K562 (cell line): ENCODE data around the gene CENPP. TPM values are rescaled to one million over a fixed set of nuclear protein-coding genes. Genes with fewer than 3 reads are reported as not detected.

Experiments used
- ATAC-seq: fragments of 200-7000 bp; cut with Tn5 transposase; 3 replicates; pipeline ENCODE4 v1.9.1; 2020; ENCODE audit warnings: moderate library complexity
- BruUV-seq: library from RNA; stranded (reverse); fragments of 400-500 nt; replicated peaks from 2 replicates; lab custom pipeline; 2021; lab: Mats Ljungman, UMichigan
- CTCF ChIA-PET: fragments of 300-600 bp; formaldehyde crosslinking; extraction: SDS; loops from one replicate; lab custom pipeline; 2021; ENCODE audit warnings: low intra/inter-chr PET ratio; lab: Yijun Ruan, JAX
- POLR2A ChIA-PET: fragments of 300-600, 350-650 bp; sonication (Branson Sonifier 250); formaldehyde crosslinking; extraction: SDS; loops from one replicate; lab custom pipeline; 2021; ENCODE audit warnings: antibody characterized with exemption, inconsistent platforms; lab: Yijun Ruan, JAX
- DNase-seq, 4 experiments: peaks; one replicate each; pipeline versions ENCODE4 v3.0.0 to v3.0.0-alpha.2; 2011 to 2018; ENCODE audit warnings: low spot score in 3 of 4, mixed read lengths in 3 of 4; ENCODE audit errors: extremely low read depth in 1 of 4
- FAIRE-seq: peaks from 2 replicates; lab custom pipeline; 2011; peaks lifted over from hg19 to GRCh38; lab: Jason Lieb, UNC
- H2AFZ ChIP-seq: 2 replicates; pipeline ENCODE4 v1.6.0; 2011; ENCODE audit warnings: low read depth, low read length, control low read depth, inconsistent platforms
- H3K27ac ChIP-seq: fragments of 200-600 bp; 3 replicates; pipeline ENCODE4 v1.8.0; 2011; ENCODE audit warnings: low read depth, mild to moderate bottlenecking, control low read depth, inconsistent platforms, low read length, moderate library complexity, mixed read lengths; ENCODE audit errors: extremely low read depth
- H3K27me3 ChIP-seq, 2 experiments: fragments of 300-600 bp in 1 of 2; 2 replicates in 1 of 2; 3 replicates in 1 of 2; pipeline versions ENCODE4 v1.6.0 to v1.8.0; 2011; ENCODE audit warnings: inconsistent platforms in 2 of 2, low read length in 2 of 2, mild to moderate bottlenecking in 1 of 2, mixed read lengths in 1 of 2, moderate library complexity in 1 of 2; ENCODE audit not compliant: control insufficient read depth in 2 of 2, insufficient read depth in 2 of 2
- H3K36me3 ChIP-seq: fragments of 300-600 bp; 3 replicates; pipeline ENCODE4 v1.8.0; 2011; ENCODE audit warnings: mild to moderate bottlenecking, low read length, inconsistent platforms; ENCODE audit not compliant: control insufficient read depth, insufficient read depth
- H3K4me1 ChIP-seq, 2 experiments: fragments of 200-600 bp in 1 of 2; replicated peaks in 1 of 2; 2 replicates in 1 of 2; 3 replicates in 1 of 2; pipeline versions ENCODE4 v1.5.1 to v1.8.0; 2011; ENCODE audit warnings: inconsistent platforms in 2 of 2, low read length in 2 of 2, mild to moderate bottlenecking in 1 of 2, mixed read lengths in 1 of 2, moderate library complexity in 1 of 2; ENCODE audit not compliant: control insufficient read depth in 2 of 2, insufficient read depth in 2 of 2
- H3K4me2 ChIP-seq: 2 replicates; pipeline ENCODE4 v1.6.1; 2011; ENCODE audit warnings: low read length, control low read depth, inconsistent platforms, mixed read lengths; ENCODE audit not compliant: insufficient read depth
- H3K4me3 ChIP-seq: fragments of 200-600 bp; sonication (generic), shearing (Covaris generic); 2 replicates; pipeline ENCODE4 v1.5.1; 2016; ENCODE audit warnings: control low read depth, inconsistent platforms
- H3K79me2 ChIP-seq: fragments of 200-600 bp; 3 replicates; pipeline ENCODE4 v1.8.0; 2011; ENCODE audit warnings: low read length, inconsistent platforms; ENCODE audit not compliant: control insufficient read depth, insufficient read depth
- H3K9ac ChIP-seq, 2 experiments: 2 replicates each; pipeline versions ENCODE4 v1.6.0 to v1.6.1; 2011; ENCODE audit warnings: low read depth in 2 of 2, low read length in 2 of 2, control low read depth in 1 of 2, inconsistent platforms in 1 of 2, mild to moderate bottlenecking in 1 of 2, mixed read lengths in 1 of 2; ENCODE audit not compliant: insufficient read depth in 1 of 2
- H3K9me1 ChIP-seq: one replicate; pipeline ENCODE4 v1.6.0; 2011; ENCODE audit warnings: inconsistent platforms, mild to moderate bottlenecking, low read length, moderate library complexity; ENCODE audit not compliant: control insufficient read depth, insufficient read depth
- H3K9me3 ChIP-seq: replicated peaks from 2 replicates; pipeline ENCODE4 v1.5.1; 2011; ENCODE audit warnings: low read depth, low read length, inconsistent platforms; ENCODE audit not compliant: control insufficient read depth, insufficient read depth
- H4K20me1 ChIP-seq: replicated peaks from 2 replicates; pipeline ENCODE4 v1.6.1; 2011; ENCODE audit warnings: low read length, inconsistent platforms, mixed read lengths; ENCODE audit not compliant: control insufficient read depth, insufficient read depth
- FOXJ2 ChIP-seq: fragments of 200-800 bp; sonication (Bioruptor generic); IDR thresholded peaks from 2 replicates; pipeline ENCODE4 v1.6.1; 2016; ENCODE audit warnings: missing genetic modification characterization, missing compliant biosample characterization
- LEF1 ChIP-seq: fragments of 450-650 bp; IDR thresholded peaks from 2 replicates; pipeline ENCODE4 v1.6.1; 2016; ENCODE audit warnings: mild to moderate bottlenecking
- POLR2AphosphoS5 ChIP-seq: IDR thresholded peaks from 2 replicates; pipeline ENCODE4 v1.6.1; 2011; ENCODE audit warnings: mild to moderate bottlenecking, low read depth, low read length, moderate library complexity; ENCODE audit not compliant: control insufficient read depth, insufficient read depth
- WGBS: fragments of 100-300 bp; shearing (Covaris generic); methylation state at CpG from one replicate; pipeline ENCODE4 v1.1.6; 2016; ENCODE audit warnings: low coverage, mixed read lengths; ENCODE audit not compliant: insufficient coverage; ENCODE audit errors: missing lambda C conversion rate; 5-methylcytosine and 5-hydroxymethylcytosine counted together
- in situ Hi-C: fragments of 300-500 bp; cut with MboI; formaldehyde crosslinking; loops from 4 replicates; pipeline ENCODE4 v1.15.0; 2018; ENCODE audit warnings: inconsistent platforms, mixed read lengths
- intact Hi-C: fragments of 100-400 bp; cut with micrococcal nuclease; formaldehyde crosslinking; loops from 2 replicates; pipeline ENCODE4 v1.14.2; 2022
- polyA plus RNA-seq, 8 experiments: library from polyadenylated mRNA; depleted of rRNA in 4 of 8; stranded (reverse) in 5 of 8; unstranded in 3 of 8; fragments of >200 nt; fragmentation: Nextera tagmentation in 2 of 8; fragmentation: Illumina TruSeq in 1 of 8; extraction: Ambion mirVana in 2 of 8; extraction: Trizol in 1 of 8; gene quantifications; 2 replicates each; pipeline versions ENCODE4 v1.2.1 to v1.2.3, GENCODE V29; 2011 to 2014; ENCODE audit warnings: inconsistent platforms in 1 of 8, missing spikeins in 1 of 8
- total RNA-seq, 7 experiments: library from RNA; depleted of rRNA in 6 of 7; stranded (reverse); fragments of >200 nt in 6 of 7; fragmentation: Illumina TruSeq in 2 of 7; extraction: Trizol in 2 of 7; gene quantifications; 2 replicates each; pipeline versions ENCODE4 v1.2.1 to v1.2.3, GENCODE V29; 2011 to 2021; ENCODE audit warnings: low replicate concordance in 1 of 7
- TF ChIP-seq, protein P1 (sequence below): fragments of 450-650 bp; formaldehyde crosslinking; conservative IDR thresholded peaks from 2 replicates; pipeline ENCODE4 v1.4.0; 2022; ENCODE audit warnings: mild to moderate bottlenecking, missing genetic modification characterization

CENPP gene
- total and polyA plus RNA-seq, 9 of the 15 experiments (the other 6 are each of a cell fraction or from before 2014, with no cell fraction given): 8.0 to 28.5 (median 17.9) TPM

DNA sequence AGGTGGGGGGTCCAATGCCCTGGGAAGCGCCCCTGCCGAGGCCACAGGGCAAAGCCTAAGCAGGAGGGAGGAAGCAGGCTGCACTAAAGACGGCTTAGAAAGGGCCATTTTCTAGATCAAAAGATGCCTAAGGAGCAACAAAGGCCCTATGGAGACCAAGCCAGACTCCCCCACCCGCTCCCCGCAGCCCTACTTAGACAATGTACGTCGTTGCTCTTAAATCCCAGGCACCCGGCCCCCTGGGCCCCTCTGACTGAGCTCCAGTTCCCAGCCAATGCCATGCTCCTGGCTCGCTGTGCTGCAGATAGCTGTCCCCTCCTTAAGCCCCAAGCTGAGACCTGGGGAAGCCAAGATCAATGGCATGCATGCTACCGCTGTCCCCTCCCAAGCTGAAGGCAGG, 333.8 kb downstream of the CENPP start:
- ChIA-PET POLR2A (interaction anchor here (2.0 kb wide), 1 partner anchor 11 kb away, joined by 8 read pairs; the partner anchor contains the start of gene IPPK), CTCF (no interaction called here)
- in situ Hi-C loops (no loop called here), intact Hi-C loops (no loop called here)
- peaks cover 15% of the 10 kb centered on the region for H4K20me1 ChIP-seq
- no peaks in the 10 kb centered on the region for H3K27me3 ChIP-seq
- no peak overlapping the region for H3K4me2 ChIP-seq
- no peak for FAIRE-seq
- peaks cover 50% of the 10 kb centered on the region for H3K79me2 ChIP-seq
- H3K9me1 ChIP-seq: no peaks in the 10 kb centered on the region
- TF ChIP-seq LEF1 (no peak), FOXJ2 (tag) (no peak), POLR2AphosphoS5 (no peak)
- TF ChIP-seq, protein P1, sequence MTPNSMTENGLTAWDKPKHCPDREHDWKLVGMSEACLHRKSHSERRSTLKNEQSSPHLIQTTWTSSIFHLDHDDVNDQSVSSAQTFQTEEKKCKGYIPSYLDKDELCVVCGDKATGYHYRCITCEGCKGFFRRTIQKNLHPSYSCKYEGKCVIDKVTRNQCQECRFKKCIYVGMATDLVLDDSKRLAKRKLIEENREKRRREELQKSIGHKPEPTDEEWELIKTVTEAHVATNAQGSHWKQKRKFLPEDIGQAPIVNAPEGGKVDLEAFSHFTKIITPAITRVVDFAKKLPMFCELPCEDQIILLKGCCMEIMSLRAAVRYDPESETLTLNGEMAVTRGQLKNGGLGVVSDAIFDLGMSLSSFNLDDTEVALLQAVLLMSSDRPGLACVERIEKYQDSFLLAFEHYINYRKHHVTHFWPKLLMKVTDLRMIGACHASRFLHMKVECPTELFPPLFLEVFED (CRISPR knock-in tag): no peak
- no peak overlapping the region for H3K4me3 ChIP-seq
- WGBS: 97% methylated on average over 7 of the region's 10 CpGs
- no peak overlapping the region for H3K9ac ChIP-seq
- peaks cover 73% of the 10 kb centered on the region for H3K36me3 ChIP-seq
- no peak for DNase-seq
- H3K27ac ChIP-seq: no peak overlapping the region
- BruUV-seq: no TSS peak
- H3K9me3 ChIP-seq: no peaks in the 10 kb centered on the region
- H2AFZ ChIP-seq: no peak overlapping the region
- ATAC-seq: no peak
- peaks cover 0 to 26% of the 10 kb centered on the region in 2 experiments; a peak in 3 of 5 replicates for H3K4me1 ChIP-seq
